Measurements from ENCODE around the gene MX1. TPM values are rescaled to one million over a fixed set of nuclear protein-coding genes. Genes with fewer than 3 reads are reported as not detected.
"Not testable (repeated sequence)": the region's sequence is repeated elsewhere in the genome, so short reads cannot be mapped to it uniquely, and the experiment has no call there.

MX1 gene
- total RNA-seq, 2 experiments from 2014 or later: 138 to 145 TPM

- peak; percentile 38 for DNase-seq
- H3K36me3 Mint-ChIP-seq (ENCODE audit: low read depth): peaks cover 41% of the 10 kb centered on the region
- no peak overlapping the region for H3K27ac Mint-ChIP-seq
- intact Hi-C loops (cut with micrococcal nuclease): no loop called here
- no peak overlapping the region for H3K4me3 Mint-ChIP-seq
- peaks cover 26% of the 10 kb centered on the region for H3K9me3 Mint-ChIP-seq
- H3K4me1 Mint-ChIP-seq (ENCODE audit: low read depth): no peaks in the 10 kb centered on the region
- CTCF ChIA-PET: interaction anchor here (1.0 to 1.5 kb wide), 2 partner anchors 12 to 43 kb away, joined by 3 to 4 read pairs; no protein-coding TSS in a partner anchor
- H3K27me3 Mint-ChIP-seq (ENCODE audit: low read depth): no peaks in the 10 kb centered on the region
Observed at GRCh38 chr21:41411449-41412089, 14.5 kb upstream of the MX1 start.

GRCh38 chr21:41417505-41417904 is 8.5 kb upstream of the MX1 start:
- CTCF ChIA-PET: interaction anchor here (0.7 to 1.0 kb wide), 2 partner anchors 38 to 48 kb away, joined by 3 read pairs; no protein-coding TSS in a partner anchor
- H3K36me3 Mint-ChIP-seq (ENCODE audit: low read depth); H3K27ac Mint-ChIP-seq; DNase-seq; H3K4me3 Mint-ChIP-seq; H3K27me3 Mint-ChIP-seq (ENCODE audit: low read depth); intact Hi-C loops (cut with micrococcal nuclease): not testable (repeated sequence)
- Mint-ChIP-seq H3K9me3 (peaks cover 18% of the 10 kb centered on the region), H3K4me1 (ENCODE audit: low read depth) (peaks cover 15% of the 10 kb centered on the region)

- H3K27ac Mint-ChIP-seq: no peak overlapping the region
- CTCF ChIA-PET: interaction anchor here (1.0 to 1.1 kb wide), 2 partner anchors 37 to 135 kb away, joined by 3 read pairs; no protein-coding TSS in a partner anchor
Observed at GRCh38 chr21:41418393-41418792, 7.6 kb upstream of the MX1 start.

GRCh38 chr21:41418956-41419680 is 6.9 kb upstream of the MX1 start:
- peaks cover 26% of the 10 kb centered on the region for H3K4me1 Mint-ChIP-seq (ENCODE audit: low read depth)
- H3K27me3 Mint-ChIP-seq (ENCODE audit: low read depth): no peaks in the 10 kb centered on the region
- H3K9me3 Mint-ChIP-seq: peaks cover 4% of the 10 kb centered on the region
- no peak overlapping the region for H3K27ac Mint-ChIP-seq
- no peaks in the 10 kb centered on the region for H3K36me3 Mint-ChIP-seq (ENCODE audit: low read depth)
- CTCF ChIA-PET: interaction anchor here (1.0 to 1.1 kb wide), 2 partner anchors 136 kb away, joined by 3 read pairs; no protein-coding TSS in a partner anchor
- intact Hi-C loops (cut with micrococcal nuclease): no loop called here
- DNase-seq: no peak
- peak overlapping the region; percentile 15 for H3K4me3 Mint-ChIP-seq

More at GRCh38 chr21:41418393-41418792, 7.6 kb upstream of the MX1 start:
- no peak overlapping the region for H3K4me3 Mint-ChIP-seq
- peaks cover 10% of the 10 kb centered on the region for H3K9me3 Mint-ChIP-seq
- no peaks in the 10 kb centered on the region for H3K27me3 Mint-ChIP-seq (ENCODE audit: low read depth)
- DNase-seq: no peak
- H3K36me3 Mint-ChIP-seq (ENCODE audit: low read depth): no peaks in the 10 kb centered on the region
- intact Hi-C loops (cut with micrococcal nuclease): no loop called here
- peaks cover 21% of the 10 kb centered on the region for H3K4me1 Mint-ChIP-seq (ENCODE audit: low read depth)

GRCh38 chr21:41419921-41420862 is 5.8 kb upstream of the MX1 start:
- Mint-ChIP-seq H3K4me3 (peak overlapping the region; percentile 74), H3K9me3 (no peaks in the 10 kb centered on the region), H3K4me1 (ENCODE audit: low read depth) (peaks cover 30% of the 10 kb centered on the region), H3K27ac (peak overlapping the region; percentile 59), H3K36me3 (ENCODE audit: low read depth) (no peaks in the 10 kb centered on the region), H3K27me3 (ENCODE audit: low read depth) (no peaks in the 10 kb centered on the region)
- DNase-seq: peak; percentile 63
- CTCF ChIA-PET: interaction anchor here (1.0 kb wide), 1 partner anchor 137 kb away, joined by 3 read pairs; no protein-coding TSS in a partner anchor
- intact Hi-C loops (cut with micrococcal nuclease): no loop called here

- intact Hi-C loops (cut with micrococcal nuclease): not testable (repeated sequence)
Observed at GRCh38 chr21:41420998-41421397, 5.0 kb upstream of the MX1 start.

GRCh38 chr21:41422546-41423304 is 3.3 kb upstream of the MX1 start:
- CTCF ChIA-PET: interaction anchor here (1.0 to 1.1 kb wide), 2 partner anchors 12 to 61 kb away, joined by 3 read pairs; partner anchors contain the start of gene MX2
- no peaks in the 10 kb centered on the region for H3K27me3 Mint-ChIP-seq (ENCODE audit: low read depth)
- no peak overlapping the region for H3K27ac Mint-ChIP-seq
- no peak for DNase-seq
- peaks cover 8% of the 10 kb centered on the region for H3K36me3 Mint-ChIP-seq (ENCODE audit: low read depth)
- H3K4me1 Mint-ChIP-seq (ENCODE audit: low read depth): peaks cover 41% of the 10 kb centered on the region
- H3K4me3 Mint-ChIP-seq: no peak overlapping the region
- intact Hi-C loops (cut with micrococcal nuclease): no loop called here
- no peaks in the 10 kb centered on the region for H3K9me3 Mint-ChIP-seq

More at GRCh38 chr21:41420998-41421397, 5.0 kb upstream of the MX1 start:
- H3K36me3 Mint-ChIP-seq (ENCODE audit: low read depth); H3K9me3 Mint-ChIP-seq; CTCF ChIA-PET; H3K27me3 Mint-ChIP-seq (ENCODE audit: low read depth); DNase-seq: not testable (repeated sequence)
- H3K4me3 Mint-ChIP-seq: peak overlapping the region; percentile 74
- peaks cover 35% of the 10 kb centered on the region for H3K4me1 Mint-ChIP-seq (ENCODE audit: low read depth)
- peak overlapping the region; percentile 60 for H3K27ac Mint-ChIP-seq

GRCh38 chr21:41423305-41423636 is 2.8 kb upstream of the MX1 start:
- H3K9me3 Mint-ChIP-seq; H3K27me3 Mint-ChIP-seq (ENCODE audit: low read depth); H3K4me3 Mint-ChIP-seq; DNase-seq; intact Hi-C loops (cut with micrococcal nuclease); H3K27ac Mint-ChIP-seq: not testable (repeated sequence)
- H3K4me1 Mint-ChIP-seq (ENCODE audit: low read depth): peaks cover 47% of the 10 kb centered on the region
- CTCF ChIA-PET: interaction anchor here (1.0 to 1.1 kb wide), 2 partner anchors 12 to 61 kb away, joined by 3 read pairs; partner anchors contain the start of gene MX2
- peaks cover 14% of the 10 kb centered on the region for H3K36me3 Mint-ChIP-seq (ENCODE audit: low read depth)

GRCh38 chr21:41425588-41425953 is 468 bp upstream of the MX1 start:
- Mint-ChIP-seq H3K27me3 (ENCODE audit: low read depth) (no peaks in the 10 kb centered on the region), H3K4me1 (ENCODE audit: low read depth) (peaks cover 42% of the 10 kb centered on the region), H3K36me3 (ENCODE audit: low read depth) (peaks cover 28% of the 10 kb centered on the region), H3K27ac (peak overlapping the region; percentile 92), H3K4me3 (peak overlapping the region; percentile 93), H3K9me3 (no peaks in the 10 kb centered on the region)
- DNase-seq: no peak
- intact Hi-C loops (cut with micrococcal nuclease): no loop called here
- CTCF ChIA-PET: interaction anchor here (1.4 kb wide), 1 partner anchor 56 kb away, joined by 3 read pairs; no protein-coding TSS in a partner anchor

- Mint-ChIP-seq H3K27me3 (ENCODE audit: low read depth) (no peaks in the 10 kb centered on the region), H3K4me1 (ENCODE audit: low read depth) (peaks cover 38% of the 10 kb centered on the region), H3K36me3 (ENCODE audit: low read depth) (peaks cover 35% of the 10 kb centered on the region), H3K9me3 (no peaks in the 10 kb centered on the region), H3K27ac (peak overlapping the region; percentile 92), H3K4me3 (peak overlapping the region; percentile 93)
- CTCF ChIA-PET: no interaction called here
- intact Hi-C loops (cut with micrococcal nuclease): loop anchor here (1.0 kb wide), 1 partner anchor 65 kb away; the partner anchor contains the start of gene MX2
- no peak for DNase-seq
Observed at GRCh38 chr21:41426676-41427404, 801 bp downstream of the MX1 start.

GRCh38 chr21:41427556-41427955 is 1.5 kb downstream of the MX1 start:
- intact Hi-C loops (cut with micrococcal nuclease): no loop called here
- H3K27ac Mint-ChIP-seq: peak overlapping the region; percentile 30
- peak overlapping the region; percentile 93 for H3K4me3 Mint-ChIP-seq
- no peak for DNase-seq
- peaks cover 42% of the 10 kb centered on the region for H3K36me3 Mint-ChIP-seq (ENCODE audit: low read depth)
- H3K4me1 Mint-ChIP-seq (ENCODE audit: low read depth): peaks cover 36% of the 10 kb centered on the region
- no peaks in the 10 kb centered on the region for H3K27me3 Mint-ChIP-seq (ENCODE audit: low read depth)
- CTCF ChIA-PET: no interaction called here
- H3K9me3 Mint-ChIP-seq: no peaks in the 10 kb centered on the region
